Neural cell (in vitro differentiated cells): ENCODE measurements around the gene APOC4. TPM values are rescaled to one million over a fixed set of nuclear protein-coding genes. Genes with fewer than 3 reads are reported as not detected.

ENCODE experiments used
- H2AFZ ChIP-seq: fragments of 200-600, 300-800 bp; sonication (generic), shearing (Covaris generic); 2 replicates; pipeline ENCODE4 v1.6.0; 2014; ENCODE audit warnings: low read depth, mild to moderate bottlenecking, antibody characterized with exemption, low read length, moderate library complexity
- H3F3A ChIP-seq: fragments of 200-600 bp; shearing (Covaris generic); 2 replicates; pipeline ENCODE4 v1.6.1; 2016; ENCODE audit warnings: mild to moderate bottlenecking, moderate library complexity, mixed read lengths, antibody characterized with exemption, low read length; ENCODE audit not compliant: insufficient read depth, poor library complexity, severe bottlenecking
- H3K27ac ChIP-seq: fragments of 200-600, 300-800 bp; sonication (generic), shearing (Covaris generic); 2 replicates; pipeline ENCODE4 v1.5.1; 2014; ENCODE audit warnings: mild to moderate bottlenecking, low read length, moderate library complexity
- H3K27me3 ChIP-seq: fragments of 300-800, 200-600 bp; sonication (generic), shearing (Covaris generic); 2 replicates; pipeline ENCODE4 v1.6.0; 2014; ENCODE audit warnings: mild to moderate bottlenecking, low read depth, low read length, moderate library complexity; ENCODE audit not compliant: insufficient read depth
- H3K36me3 ChIP-seq: fragments of 300-800, 200-600 bp; sonication (generic), shearing (Covaris generic); 2 replicates; pipeline ENCODE4 v1.5.1; 2014; ENCODE audit warnings: mild to moderate bottlenecking, antibody characterized with exemption, low read length, moderate library complexity; ENCODE audit not compliant: insufficient read depth
- H3K4me2 ChIP-seq: fragments of 300-800, 200-600 bp; sonication (generic), shearing (Covaris generic); 2 replicates; pipeline ENCODE4 v1.6.0; 2014; ENCODE audit warnings: mild to moderate bottlenecking, low read length
- H3K4me3 ChIP-seq: fragments of 300-800, 200-600 bp; sonication (generic), shearing (Covaris generic); 2 replicates; pipeline ENCODE4 v1.5.1; 2014; ENCODE audit warnings: mild to moderate bottlenecking, low read length, moderate library complexity
- H3K79me2 ChIP-seq: fragments of 200-600 bp; shearing (Covaris generic); replicated peaks from 2 replicates; pipeline ENCODE4 v1.6.0; 2014; ENCODE audit warnings: mild to moderate bottlenecking, low read length, moderate library complexity; ENCODE audit not compliant: insufficient read depth
- H3K9ac ChIP-seq: fragments of 300-800, 200-600 bp; sonication (generic), shearing (Covaris generic); 2 replicates; pipeline ENCODE4 v1.6.1; 2016; ENCODE audit warnings: mild to moderate bottlenecking, low read length, mixed read lengths
- H3K9me2 ChIP-seq: fragments of 200-600 bp; shearing (Covaris generic); 2 replicates; pipeline ENCODE4 v1.6.1; 2016; ENCODE audit warnings: mild to moderate bottlenecking, low read length, mixed read lengths; ENCODE audit not compliant: insufficient read depth
- H3K9me3 ChIP-seq: fragments of 200-600, 300-800 bp; sonication (generic), shearing (Covaris generic); 2 replicates; pipeline ENCODE4 v1.6.1; 2016; ENCODE audit warnings: mild to moderate bottlenecking, mixed run types, low read length, moderate library complexity, mixed read lengths
- H4K20me1 ChIP-seq: fragments of 200-600 bp; shearing (Covaris generic); 2 replicates; pipeline ENCODE4 v1.6.1; 2016; ENCODE audit warnings: mild to moderate bottlenecking, mixed run types; ENCODE audit not compliant: insufficient read depth
- CTCF ChIP-seq: fragments of 450-650 bp; IDR thresholded peaks from 2 replicates; pipeline ENCODE4 v1.5.1; 2014; ENCODE audit warnings: antibody characterized with exemption, mild to moderate bottlenecking, moderate library complexity; ENCODE audit not compliant: poor library complexity, severe bottlenecking
- EP300 ChIP-seq: fragments of 450-650 bp; conservative IDR thresholded peaks from 2 replicates; pipeline ENCODE4 v1.6.1; 2014; ENCODE audit warnings: antibody characterized with exemption, mild to moderate bottlenecking, moderate library complexity; ENCODE audit not compliant: poor library complexity, severe bottlenecking
- EZH2 ChIP-seq: fragments of 200-600, 300-800 bp; shearing (Covaris generic), sonication (generic); IDR thresholded peaks from 2 replicates; pipeline ENCODE4 v1.6.1; 2014; ENCODE audit warnings: antibody characterized with exemption, low read length, borderline replicate concordance, mild to moderate bottlenecking; ENCODE audit not compliant: insufficient read depth, poor library complexity, severe bottlenecking
- MXI1 ChIP-seq: fragments of 450-650 bp; conservative IDR thresholded peaks from 2 replicates; pipeline ENCODE4 v1.6.1; 2014; ENCODE audit warnings: antibody characterized with exemption, mild to moderate bottlenecking; ENCODE audit not compliant: poor library complexity, severe bottlenecking
- POLR2AphosphoS5 ChIP-seq: IDR thresholded peaks from 2 replicates; pipeline ENCODE4 v1.6.1; 2012
- RAD21 ChIP-seq: fragments of 450-650 bp; conservative IDR thresholded peaks from 2 replicates; pipeline ENCODE4 v1.6.1; 2014; ENCODE audit warnings: antibody characterized with exemption, mild to moderate bottlenecking, moderate library complexity
- REST ChIP-seq: IDR thresholded peaks from 2 replicates; pipeline ENCODE4 v1.6.1; 2012; ENCODE audit warnings: borderline replicate concordance
- SMC3 ChIP-seq: fragments of 450-650 bp; conservative IDR thresholded peaks from 2 replicates; pipeline ENCODE4 v1.6.1; 2014; ENCODE audit warnings: antibody characterized with exemption, mild to moderate bottlenecking, moderate library complexity; ENCODE audit not compliant: poor library complexity
- TAF1 ChIP-seq: IDR thresholded peaks from 2 replicates; pipeline ENCODE4 v1.6.1; 2012; ENCODE audit warnings: low read depth
- polyA plus RNA-seq: library from polyadenylated mRNA; depleted of rRNA; stranded (reverse); fragments of >200 nt; gene quantifications from 2 replicates; pipeline ENCODE4 v1.2.3, GENCODE V29; 2014

Gene APOC4
- polyA plus RNA-seq, 1 donor from 2014 or later = not detected

- no peak overlapping the region for H2AFZ ChIP-seq
Measured at GRCh38 chr19:44927746-44928145, 14.3 kb upstream of the APOC4 start.

GRCh38 chr19:44930088-44930487 is 11.9 kb upstream of the APOC4 start:
- H3K4me3 ChIP-seq = no peak overlapping the region
- H3K36me3 ChIP-seq = no peaks in the 10 kb centered on the region
- H3K27ac ChIP-seq = no peak overlapping the region
- H3K9me3 ChIP-seq = no peaks in the 10 kb centered on the region
- H3K27me3 ChIP-seq = no peaks in the 10 kb centered on the region
- H3K79me2 ChIP-seq = no peaks in the 10 kb centered on the region
- TF ChIP-seq TAF1 (no peak), REST (no peak), MXI1 (no peak), EZH2 (no peak), EP300 (no peak), RAD21 (no peak), POLR2AphosphoS5 (no peak), SMC3 (no peak), CTCF (no peak)
- H2AFZ ChIP-seq = no peak overlapping the region
- H3K9me2 ChIP-seq = no peaks in the 10 kb centered on the region
- no peak overlapping the region for H3K4me2 ChIP-seq
- H4K20me1 ChIP-seq = no peaks in the 10 kb centered on the region
- H3F3A ChIP-seq = no peaks in the 10 kb centered on the region
- H3K9ac ChIP-seq = no peak overlapping the region

More at GRCh38 chr19:44927746-44928145, 14.3 kb upstream of the APOC4 start:
- H3K4me2 ChIP-seq = no peak overlapping the region
- no peaks in the 10 kb centered on the region for H3F3A ChIP-seq
- TF ChIP-seq POLR2AphosphoS5 (no peak), TAF1 (no peak), MXI1 (no peak), EZH2 (no peak)
- no peak overlapping the region for H3K9ac ChIP-seq
- H3K36me3 ChIP-seq = no peaks in the 10 kb centered on the region
- no peaks in the 10 kb centered on the region for H4K20me1 ChIP-seq
- H3K27ac ChIP-seq = no peak overlapping the region
- no peaks in the 10 kb centered on the region for H3K9me3 ChIP-seq
- H3K27me3 ChIP-seq = no peaks in the 10 kb centered on the region
- no peak overlapping the region for H3K4me3 ChIP-seq
- H3K9me2 ChIP-seq = no peaks in the 10 kb centered on the region
- H3K79me2 ChIP-seq = no peaks in the 10 kb centered on the region
